ENCODE data around the gene ONECUT1.

ONECUT1 gene

GRCh38 chr15:52789008-52789600, 1.0 kb downstream of the ONECUT1 start:
- TF ChIP-seq CTCF (IDR thresholded peaks at IDR 0.05), result no peak
- Histone ChIP-seq H3K4me3 (peak overlapping the region; percentile 71), H3K27ac (no peak overlapping the region)
- DNase-seq (ENCODE audit: low spot score), result no peak

GRCh38 chr15:52788099-52788986, 1.8 kb downstream of the ONECUT1 start:
- no peak for DNase-seq (ENCODE audit: low spot score)
- H3K4me3 ChIP-seq, result peak overlapping the region; percentile 71
- H3K27ac ChIP-seq, result no peak overlapping the region
- no peak for TF ChIP-seq CTCF (IDR thresholded peaks at IDR 0.05)

GRCh38 chr15:52787549-52788098, 2.5 kb downstream of the ONECUT1 start:
- TF ChIP-seq CTCF (IDR thresholded peaks at IDR 0.05), result no peak
- no peak for DNase-seq (ENCODE audit: low spot score)

GRCh38 chr15:52787123-52787503, 3.0 kb downstream of the ONECUT1 start:
- TF ChIP-seq CTCF (IDR thresholded peaks at IDR 0.05), result no peak
- Histone ChIP-seq H3K27ac (no peak overlapping the region), H3K4me3 (no peak overlapping the region)
- DNase-seq (ENCODE audit: low spot score), result no peak

More at GRCh38 chr15:52787549-52788098, 2.5 kb downstream of the ONECUT1 start:
- no peak overlapping the region for H3K4me3 ChIP-seq
- no peak overlapping the region for H3K27ac ChIP-seq

- Histone ChIP-seq H3K4me3 (no peak overlapping the region), H3K27ac (no peak overlapping the region)
- no peak for TF ChIP-seq CTCF (IDR thresholded peaks at IDR 0.05)
- no peak for DNase-seq (ENCODE audit: low spot score)
These were observed 3.6 kb downstream of the ONECUT1 start for GRCh38 chr15:52786436-52787122.

- no peak for TF ChIP-seq CTCF (IDR thresholded peaks at IDR 0.05)
- no peak overlapping the region for H3K27ac ChIP-seq
- peak overlapping the region; percentile 26 for H3K4me3 ChIP-seq
- DNase-seq (ENCODE audit: low spot score), result no peak
These were observed 4.3 kb downstream of the ONECUT1 start for GRCh38 chr15:52785672-52786406.

All from coronary artery (tissue), 2 donors.